ENCODE measurements around the gene NT5C1A. TPM values are rescaled to one million over a fixed set of nuclear protein-coding genes. Genes with fewer than 3 reads are reported as not detected.

Gene NT5C1A
- total RNA-seq, 1 donor, result 0.31 TPM

- Histone ChIP-seq H3K4me3 (ENCODE audit: low read length) (no peak overlapping the region), H3K4me1 (ENCODE audit: insufficient read depth, low read length) (no peaks in the 10 kb centered on the region), H3K27me3 (ENCODE audit: insufficient read depth, low read length) (no peaks in the 10 kb centered on the region), H3K9me3 (ENCODE audit: low read depth, low read length) (no peaks in the 10 kb centered on the region)
Observed at GRCh38 chr1:39659110-39659509, 12.8 kb downstream of the NT5C1A start.

- H3K4me3 ChIP-seq (ENCODE audit: low read length), result no peak overlapping the region
- H3K9me3 ChIP-seq (ENCODE audit: low read depth, low read length), result no peaks in the 10 kb centered on the region
- peaks cover 2% of the 10 kb centered on the region for H3K27me3 ChIP-seq (ENCODE audit: insufficient read depth, low read length)
- peaks cover 5% of the 10 kb centered on the region for H3K4me1 ChIP-seq (ENCODE audit: insufficient read depth, low read length)
Observed at GRCh38 chr1:39657923-39658485, 13.9 kb downstream of the NT5C1A start.

GRCh38 chr1:39657402-39657801 lies 14.5 kb downstream of the NT5C1A start:
- peaks cover 5% of the 10 kb centered on the region for H3K4me1 ChIP-seq (ENCODE audit: insufficient read depth, low read length)
- H3K9me3 ChIP-seq (ENCODE audit: low read depth, low read length), result no peaks in the 10 kb centered on the region
- no peak overlapping the region for H3K4me3 ChIP-seq (ENCODE audit: low read length)
- peaks cover 2% of the 10 kb centered on the region for H3K27me3 ChIP-seq (ENCODE audit: insufficient read depth, low read length)

GRCh38 chr1:39656391-39656790 lies 15.5 kb downstream of the NT5C1A start:
- Histone ChIP-seq H3K4me3 (ENCODE audit: low read length) (no peak overlapping the region), H3K4me1 (ENCODE audit: insufficient read depth, low read length) (peaks cover 5% of the 10 kb centered on the region), H3K9me3 (ENCODE audit: low read depth, low read length) (no peaks in the 10 kb centered on the region), H3K27me3 (ENCODE audit: insufficient read depth, low read length) (peaks cover 2% of the 10 kb centered on the region)

- Histone ChIP-seq H3K27me3 (ENCODE audit: insufficient read depth, low read length) (peaks cover 2% of the 10 kb centered on the region), H3K4me3 (ENCODE audit: low read length) (no peak overlapping the region), H3K4me1 (ENCODE audit: insufficient read depth, low read length) (peaks cover 5% of the 10 kb centered on the region)
Observed at GRCh38 chr1:39655578-39656268, 16.2 kb downstream of the NT5C1A start.

GRCh38 chr1:39654291-39654690 lies 17.6 kb downstream of the NT5C1A start:
- H3K4me3 ChIP-seq (ENCODE audit: low read length), result no peak overlapping the region
- H3K9me3 ChIP-seq (ENCODE audit: low read depth, low read length), result no peaks in the 10 kb centered on the region
- H3K27me3 ChIP-seq (ENCODE audit: insufficient read depth, low read length), result peaks cover 2% of the 10 kb centered on the region
- peaks cover 5% of the 10 kb centered on the region for H3K4me1 ChIP-seq (ENCODE audit: insufficient read depth, low read length)

More at GRCh38 chr1:39655578-39656268, 16.2 kb downstream of the NT5C1A start:
- no peaks in the 10 kb centered on the region for H3K9me3 ChIP-seq (ENCODE audit: low read depth, low read length)

- Histone ChIP-seq H3K4me1 (ENCODE audit: insufficient read depth, low read length) (peaks cover 5% of the 10 kb centered on the region), H3K9me3 (ENCODE audit: low read depth, low read length) (no peaks in the 10 kb centered on the region), H3K4me3 (ENCODE audit: low read length) (no peak overlapping the region), H3K27me3 (ENCODE audit: insufficient read depth, low read length) (peaks cover 2% of the 10 kb centered on the region)
Observed at GRCh38 chr1:39653546-39654031, 18.3 kb downstream of the NT5C1A start.

- peaks cover 2% of the 10 kb centered on the region for H3K27me3 ChIP-seq (ENCODE audit: insufficient read depth, low read length)
Observed at GRCh38 chr1:39652554-39652953, 19.4 kb downstream of the NT5C1A start.

GRCh38 chr1:39652105-39652504 lies 19.8 kb downstream of the NT5C1A start:
- Histone ChIP-seq H3K27me3 (ENCODE audit: insufficient read depth, low read length) (peaks cover 2% of the 10 kb centered on the region), H3K4me3 (ENCODE audit: low read length) (no peak overlapping the region), H3K4me1 (ENCODE audit: insufficient read depth, low read length) (peaks cover 5% of the 10 kb centered on the region), H3K9me3 (ENCODE audit: low read depth, low read length) (no peaks in the 10 kb centered on the region)

More at GRCh38 chr1:39652554-39652953, 19.4 kb downstream of the NT5C1A start:
- H3K9me3 ChIP-seq (ENCODE audit: low read depth, low read length), result no peaks in the 10 kb centered on the region
- no peak overlapping the region for H3K4me3 ChIP-seq (ENCODE audit: low read length)
- H3K4me1 ChIP-seq (ENCODE audit: insufficient read depth, low read length), result peaks cover 5% of the 10 kb centered on the region

GRCh38 chr1:39650431-39650830 lies 21.5 kb downstream of the NT5C1A start:
- H3K4me3 ChIP-seq (ENCODE audit: low read length), result no peak overlapping the region
- peaks cover 2% of the 10 kb centered on the region for H3K27me3 ChIP-seq (ENCODE audit: insufficient read depth, low read length)
- H3K9me3 ChIP-seq (ENCODE audit: low read depth, low read length), result no peaks in the 10 kb centered on the region
- peaks cover 5% of the 10 kb centered on the region for H3K4me1 ChIP-seq (ENCODE audit: insufficient read depth, low read length)

- peaks cover 2% of the 10 kb centered on the region for H3K27me3 ChIP-seq (ENCODE audit: insufficient read depth, low read length)
- H3K4me3 ChIP-seq (ENCODE audit: low read length), result no peak overlapping the region
- no peaks in the 10 kb centered on the region for H3K9me3 ChIP-seq (ENCODE audit: low read depth, low read length)
- peaks cover 5% of the 10 kb centered on the region for H3K4me1 ChIP-seq (ENCODE audit: insufficient read depth, low read length)
Observed at GRCh38 chr1:39649636-39650185, 22.2 kb downstream of the NT5C1A start.

- Histone ChIP-seq H3K4me3 (ENCODE audit: low read length) (no peak overlapping the region), H3K4me1 (ENCODE audit: insufficient read depth, low read length) (peaks cover 3% of the 10 kb centered on the region), H3K27me3 (ENCODE audit: insufficient read depth, low read length) (no peaks in the 10 kb centered on the region), H3K9me3 (ENCODE audit: low read depth, low read length) (no peaks in the 10 kb centered on the region)
Observed at GRCh38 chr1:39648496-39648895, 23.4 kb downstream of the NT5C1A start.

- Histone ChIP-seq H3K9me3 (ENCODE audit: low read depth, low read length) (no peaks in the 10 kb centered on the region), H3K4me1 (ENCODE audit: insufficient read depth, low read length) (no peaks in the 10 kb centered on the region), H3K27me3 (ENCODE audit: insufficient read depth, low read length) (no peaks in the 10 kb centered on the region), H3K4me3 (ENCODE audit: low read length) (no peak overlapping the region)
Observed at GRCh38 chr1:39647247-39647646, 24.7 kb downstream of the NT5C1A start.

- Histone ChIP-seq H3K4me3 (ENCODE audit: low read length) (no peak overlapping the region), H3K9me3 (ENCODE audit: low read depth, low read length) (no peaks in the 10 kb centered on the region), H3K4me1 (ENCODE audit: insufficient read depth, low read length) (no peaks in the 10 kb centered on the region), H3K27me3 (ENCODE audit: insufficient read depth, low read length) (no peaks in the 10 kb centered on the region)
Observed at GRCh38 chr1:39646232-39647081, 25.4 kb downstream of the NT5C1A start.
